Loucy (cell line): ENCODE results near the gene CAB39.
A peak's percentile ranks its signal among the peaks of the same experiment; 100 is the strongest.

ENCODE experiments used
- H2AFZ ChIP-seq: fragments of 200-600 bp; sonication (generic); 2 replicates; pipeline ENCODE4 v1.6.0; 2016; ENCODE audit warnings: antibody characterized with exemption, mild to moderate bottlenecking, low read length, moderate library complexity
- H3F3A ChIP-seq: fragments of 200-600 bp; 2 replicates; pipeline ENCODE4 v1.6.0; 2016; ENCODE audit warnings: antibody characterized with exemption, low read depth, mild to moderate bottlenecking
- H3K27me3 ChIP-seq: fragments of 200-600 bp; sonication (generic); 2 replicates; pipeline ENCODE4 v1.6.1; 2014; ENCODE audit warnings: low read length, mild to moderate bottlenecking; ENCODE audit not compliant: insufficient read depth, poor library complexity, severe bottlenecking
- H3K36me3 ChIP-seq: fragments of 200-600 bp; sonication (generic); 2 replicates; pipeline ENCODE4 v1.6.1; 2016; ENCODE audit warnings: low read length; ENCODE audit not compliant: insufficient read depth
- H3K4me1 ChIP-seq: fragments of 200-600 bp; sonication (generic); 2 replicates; pipeline ENCODE4 v1.5.1; 2014; ENCODE audit warnings: low read length, mild to moderate bottlenecking; ENCODE audit not compliant: insufficient read depth, poor library complexity, severe bottlenecking
- H3K4me2 ChIP-seq: fragments of 200-600 bp; sonication (generic); 2 replicates; pipeline ENCODE4 v1.6.0; 2014; ENCODE audit warnings: antibody characterized with exemption, low read length, low read depth, mild to moderate bottlenecking; ENCODE audit not compliant: poor library complexity, severe bottlenecking
- H3K4me3 ChIP-seq: fragments of 200-600 bp; sonication (generic); 2 replicates; pipeline ENCODE4 v1.5.1; 2014; ENCODE audit warnings: low read length, mild to moderate bottlenecking, mixed read lengths; ENCODE audit not compliant: poor library complexity, severe bottlenecking
- H3K79me2 ChIP-seq: fragments of 200-600 bp; sonication (generic); 2 replicates; pipeline ENCODE4 v1.6.1; 2014; ENCODE audit warnings: low read length; ENCODE audit not compliant: insufficient read depth
- H3K9ac ChIP-seq: fragments of 200-600 bp; sonication (generic); 2 replicates; pipeline ENCODE4 v1.6.0; 2014; ENCODE audit warnings: mild to moderate bottlenecking, low read depth, low read length, moderate library complexity; ENCODE audit not compliant: poor library complexity, severe bottlenecking
- H3K9me2 ChIP-seq: fragments of 200-600 bp; sonication (generic); replicated peaks from 2 replicates; pipeline ENCODE4 v1.6.1; 2016; ENCODE audit warnings: low read depth, low read length, mixed read lengths
- H3K9me3 ChIP-seq: fragments of 200-600 bp; sonication (generic); 2 replicates; pipeline ENCODE4 v1.6.1; 2014; ENCODE audit warnings: mild to moderate bottlenecking, antibody characterized with exemption, low read length, low read depth; ENCODE audit not compliant: insufficient read depth
- H4K20me1 ChIP-seq: fragments of 200-600 bp; sonication (generic); 2 replicates; pipeline ENCODE4 v1.6.0; 2014; ENCODE audit warnings: antibody characterized with exemption, low read length, mild to moderate bottlenecking; ENCODE audit not compliant: insufficient read depth, poor library complexity, severe bottlenecking
- EZH2phosphoT487 ChIP-seq: fragments of 200-600 bp; IDR thresholded peaks from 2 replicates; pipeline ENCODE4 v1.6.1; 2018; ENCODE audit warnings: antibody characterized with exemption, mild to moderate bottlenecking, moderate library complexity, borderline replicate concordance
- TF ChIP-seq, protein P1 (sequence below): fragments of 200-600 bp; sonication (generic); conservative IDR thresholded peaks from 2 replicates; pipeline ENCODE4 v1.5.1; 2014; ENCODE audit warnings: mild to moderate bottlenecking, antibody characterized with exemption, low read length

CAB39 gene

DNA sequence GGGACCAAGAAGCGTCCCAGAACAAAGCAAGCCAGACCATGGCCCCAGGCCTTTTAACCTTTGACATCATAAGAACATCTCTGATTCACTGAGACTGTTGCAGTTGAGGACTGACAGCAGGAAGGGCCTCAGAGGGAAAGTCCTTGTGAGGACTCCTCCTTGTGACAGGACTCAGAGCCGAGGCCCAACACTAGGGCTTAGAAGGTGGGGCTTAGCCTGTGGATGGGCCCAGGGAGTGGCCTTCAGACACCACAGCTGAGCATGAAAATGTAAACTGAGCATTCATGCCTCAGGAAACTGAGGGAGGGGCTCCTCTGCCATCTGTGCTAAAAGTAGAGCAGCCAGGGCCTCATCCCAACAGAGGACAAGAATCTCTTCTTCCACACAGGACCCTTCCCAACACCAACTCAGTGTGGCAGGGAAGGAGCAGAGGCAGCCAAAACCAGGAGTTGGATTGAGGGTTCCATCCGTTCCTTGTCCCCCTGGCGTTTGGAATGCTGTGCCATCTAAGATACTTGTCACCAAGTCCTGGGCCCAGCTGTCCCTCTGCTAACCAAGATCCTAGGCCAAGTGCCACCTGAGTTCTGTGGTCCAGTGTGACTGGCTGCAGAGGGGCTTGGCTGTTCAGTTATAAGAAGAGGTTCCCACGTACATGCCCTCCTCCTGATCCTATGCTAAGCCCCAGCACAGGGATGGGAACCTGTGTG is 37.5 kb upstream of the CAB39 start:
- Histone ChIP-seq H3K36me3 (no peaks in the 10 kb centered on the region), H3K4me3 (no peak overlapping the region), H3K27me3 (no peaks in the 10 kb centered on the region), H3F3A (no peaks in the 10 kb centered on the region), H3K9me3 (no peaks in the 10 kb centered on the region), H2AFZ (peak overlapping the region; percentile 17; the same call in 1 of the 2 replicates), H3K9ac (no peak overlapping the region), H3K9me2 (no peaks in the 10 kb centered on the region), H3K79me2 (no peaks in the 10 kb centered on the region), H3K4me2 (no peak overlapping the region), H3K4me1 (peaks cover 21% of the 10 kb centered on the region), H4K20me1 (no peaks in the 10 kb centered on the region)
- no peak for TF ChIP-seq EZH2phosphoT487
- TF ChIP-seq, protein P1, sequence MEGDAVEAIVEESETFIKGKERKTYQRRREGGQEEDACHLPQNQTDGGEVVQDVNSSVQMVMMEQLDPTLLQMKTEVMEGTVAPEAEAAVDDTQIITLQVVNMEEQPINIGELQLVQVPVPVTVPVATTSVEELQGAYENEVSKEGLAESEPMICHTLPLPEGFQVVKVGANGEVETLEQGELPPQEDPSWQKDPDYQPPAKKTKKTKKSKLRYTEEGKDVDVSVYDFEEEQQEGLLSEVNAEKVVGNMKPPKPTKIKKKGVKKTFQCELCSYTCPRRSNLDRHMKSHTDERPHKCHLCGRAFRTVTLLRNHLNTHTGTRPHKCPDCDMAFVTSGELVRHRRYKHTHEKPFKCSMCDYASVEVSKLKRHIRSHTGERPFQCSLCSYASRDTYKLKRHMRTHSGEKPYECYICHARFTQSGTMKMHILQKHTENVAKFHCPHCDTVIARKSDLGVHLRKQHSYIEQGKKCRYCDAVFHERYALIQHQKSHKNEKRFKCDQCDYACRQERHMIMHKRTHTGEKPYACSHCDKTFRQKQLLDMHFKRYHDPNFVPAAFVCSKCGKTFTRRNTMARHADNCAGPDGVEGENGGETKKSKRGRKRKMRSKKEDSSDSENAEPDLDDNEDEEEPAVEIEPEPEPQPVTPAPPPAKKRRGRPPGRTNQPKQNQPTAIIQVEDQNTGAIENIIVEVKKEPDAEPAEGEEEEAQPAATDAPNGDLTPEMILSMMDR, result no peak

DNA sequence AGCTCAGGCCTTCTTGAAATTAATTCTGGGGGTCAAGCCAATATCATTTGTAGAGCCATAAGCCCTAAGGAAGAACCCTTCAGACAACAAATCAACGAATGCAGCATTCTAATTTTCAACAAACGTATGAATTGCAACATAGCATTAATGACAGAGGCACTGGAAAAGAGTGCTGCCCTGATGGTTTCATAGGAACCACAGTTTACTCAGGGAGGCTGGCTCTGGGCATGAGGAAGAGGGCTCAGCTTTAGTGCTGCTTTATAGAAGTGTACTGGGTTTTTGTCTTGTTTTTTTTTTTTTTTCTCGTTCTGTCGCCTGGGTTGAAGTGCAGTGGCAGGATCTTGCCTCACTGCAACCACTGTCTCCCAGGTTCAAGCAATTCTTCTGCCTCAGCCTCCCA is 36.1 kb upstream of the CAB39 start:
- no peak overlapping the region for H3K9ac ChIP-seq
- no peaks in the 10 kb centered on the region for H4K20me1 ChIP-seq
- no peaks in the 10 kb centered on the region for H3K9me3 ChIP-seq
- H2AFZ ChIP-seq, result no peak overlapping the region
- H3K4me3 ChIP-seq, result no peak overlapping the region
- peaks cover 11% of the 10 kb centered on the region for H3K4me1 ChIP-seq
- H3K4me2 ChIP-seq, result no peak overlapping the region
- TF ChIP-seq EZH2phosphoT487, result no peak
- TF ChIP-seq, protein P1, result no peak
- no peaks in the 10 kb centered on the region for H3K9me2 ChIP-seq
- H3K36me3 ChIP-seq, result no peaks in the 10 kb centered on the region
- H3F3A ChIP-seq, result no peaks in the 10 kb centered on the region
- H3K79me2 ChIP-seq, result no peaks in the 10 kb centered on the region
- no peaks in the 10 kb centered on the region for H3K27me3 ChIP-seq

DNA sequence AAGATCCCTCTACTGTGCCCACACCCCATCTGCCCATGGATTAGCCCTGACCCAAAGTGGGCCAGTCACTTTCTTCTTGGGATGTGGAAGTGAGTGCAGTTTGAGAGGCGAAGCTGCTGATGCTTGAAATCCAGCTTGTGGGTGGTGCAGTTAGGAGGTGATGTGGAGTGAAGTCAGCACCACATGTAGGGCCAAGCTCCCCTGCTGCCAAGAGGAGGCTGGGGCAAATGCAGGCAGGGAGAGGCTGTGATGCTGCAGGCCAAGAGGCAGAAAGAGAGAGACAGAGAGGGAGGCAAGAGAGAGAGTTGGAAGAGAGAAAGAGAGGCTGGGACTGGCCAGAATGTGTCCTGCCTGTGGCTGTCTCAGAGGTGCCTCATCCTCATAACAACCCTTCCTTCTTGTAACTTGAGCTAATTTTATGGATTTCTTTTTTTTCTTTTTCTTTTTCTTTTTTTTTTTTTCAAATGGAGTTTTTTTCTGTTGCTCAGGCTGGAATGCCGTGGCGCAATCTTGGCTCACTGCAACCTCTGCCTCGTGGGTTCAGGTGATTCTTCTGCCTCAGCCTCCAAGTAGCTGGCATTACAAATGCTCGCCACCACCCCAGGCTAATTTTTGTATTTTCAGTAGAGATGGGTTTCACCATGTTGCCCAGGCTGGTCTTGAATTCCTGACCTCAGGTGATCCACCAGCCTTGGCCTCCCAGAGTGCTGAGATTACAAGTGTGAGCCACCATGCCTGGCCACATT is 35.3 kb upstream of the CAB39 start:
- Histone ChIP-seq H4K20me1 (no peaks in the 10 kb centered on the region), H3K9me2 (no peaks in the 10 kb centered on the region), H3K9me3 (no peaks in the 10 kb centered on the region), H3K9ac (no peak overlapping the region), H3F3A (no peaks in the 10 kb centered on the region), H3K79me2 (no peaks in the 10 kb centered on the region), H3K4me2 (no peak overlapping the region), H2AFZ (no peak overlapping the region), H3K27me3 (no peaks in the 10 kb centered on the region), H3K4me1 (peaks cover 8% of the 10 kb centered on the region), H3K4me3 (no peak overlapping the region), H3K36me3 (no peaks in the 10 kb centered on the region)
- no peak for TF ChIP-seq EZH2phosphoT487
- TF ChIP-seq, protein P1, result no peak
